GM19035 (cell line): Measurements from ENCODE around the gene LONP1.
"Not testable (repeated sequence)": the region's sequence is repeated elsewhere in the genome, so short reads cannot be mapped to it uniquely, and the experiment has no call there.

Experiments
- ATAC-seq: cut with Tn5 transposase; IDR thresholded peaks from one replicate; pipeline ENCODE4 v1.9.1; 2021; ENCODE audit not compliant: unreplicated experiment

LONP1 gene

DNA sequence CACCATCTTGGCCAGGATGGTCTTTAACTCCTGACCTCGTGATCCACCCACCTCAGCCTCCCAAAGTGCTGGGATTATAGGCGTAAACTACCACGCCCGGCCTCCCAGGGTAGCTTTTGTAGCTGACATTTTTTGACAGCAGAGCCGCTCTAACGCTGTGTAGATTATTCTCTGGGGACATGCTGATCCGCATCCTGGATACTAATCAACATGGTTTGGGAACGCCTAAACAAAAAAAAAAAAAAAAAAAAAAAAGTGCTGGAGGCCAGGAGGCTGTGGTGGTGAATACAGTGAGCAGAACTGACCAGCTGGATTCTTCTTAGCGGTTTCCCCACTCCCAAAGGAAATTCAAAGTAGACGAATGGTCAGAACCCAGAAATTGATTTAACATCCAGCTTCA is 5.1 kb downstream of the LONP1 start:
- no peak for ATAC-seq

DNA sequence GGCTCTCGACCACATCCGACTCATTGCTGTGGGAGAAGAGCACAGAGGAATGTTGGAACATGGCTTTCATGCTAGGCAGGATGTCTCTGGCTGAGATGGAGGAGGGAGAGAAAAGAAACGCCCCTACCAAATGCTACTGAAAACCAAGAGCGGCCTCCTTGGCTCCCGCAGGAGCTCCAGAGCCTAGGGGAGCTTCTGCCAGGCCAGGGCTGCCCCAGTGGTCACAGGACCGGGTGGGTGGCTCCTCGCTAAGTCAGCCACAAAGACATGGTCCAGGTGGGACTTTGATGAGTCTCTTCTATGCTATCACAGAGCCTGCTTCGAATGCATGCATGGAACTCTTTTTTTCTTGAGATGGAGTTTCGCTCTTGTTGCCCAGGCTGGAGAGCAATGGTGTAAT is 6.7 kb downstream of the LONP1 start:
- ATAC-seq = no peak

DNA sequence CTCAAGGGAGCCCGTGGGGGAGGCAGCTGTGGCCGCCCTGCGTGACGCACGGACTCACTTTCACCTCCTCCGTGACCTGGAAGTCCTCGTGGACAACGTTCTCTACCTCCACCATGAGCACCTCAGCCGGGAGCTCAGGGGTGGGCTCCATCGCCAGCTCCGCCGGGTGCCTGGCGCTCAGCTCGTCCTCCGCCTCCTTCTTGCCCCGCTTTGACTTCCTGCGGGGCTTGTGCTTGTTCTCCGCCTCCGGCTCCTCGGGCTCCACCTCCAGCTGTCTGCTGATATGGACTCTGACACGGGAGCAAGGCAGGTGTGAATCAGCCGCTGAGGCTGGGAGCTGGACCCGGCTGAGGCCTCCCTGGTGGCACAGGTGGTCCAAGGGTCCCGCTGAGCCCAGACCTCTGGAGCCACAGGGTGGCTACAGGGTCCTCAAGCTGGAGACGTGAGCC is 8.2 kb downstream of the LONP1 start:
- ATAC-seq = no peak

DNA sequence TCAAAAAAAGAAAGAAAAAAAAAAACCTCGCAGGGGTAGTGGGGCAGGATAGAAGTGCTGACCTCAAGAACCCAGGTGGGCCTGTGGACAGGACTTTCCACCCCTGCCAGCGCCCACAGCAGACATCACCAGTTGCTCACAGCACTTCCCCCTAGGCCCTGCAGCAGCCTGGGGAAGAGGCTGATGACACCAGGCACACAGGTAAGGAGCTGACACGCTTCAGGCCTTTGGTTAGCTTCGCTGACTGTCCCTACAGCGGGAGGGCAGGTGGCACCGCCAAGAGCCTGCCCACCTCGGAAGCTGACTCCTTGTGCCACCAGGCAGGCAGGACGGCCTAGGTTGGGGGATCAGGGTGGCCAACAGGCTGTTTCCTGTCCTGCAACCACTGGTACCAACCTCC is 8.9 kb downstream of the LONP1 start:
- ATAC-seq = no peak

- no peak for ATAC-seq
Measured at GRCh38 chr19:5707576-5708575, 12.1 kb downstream of the LONP1 start.

DNA sequence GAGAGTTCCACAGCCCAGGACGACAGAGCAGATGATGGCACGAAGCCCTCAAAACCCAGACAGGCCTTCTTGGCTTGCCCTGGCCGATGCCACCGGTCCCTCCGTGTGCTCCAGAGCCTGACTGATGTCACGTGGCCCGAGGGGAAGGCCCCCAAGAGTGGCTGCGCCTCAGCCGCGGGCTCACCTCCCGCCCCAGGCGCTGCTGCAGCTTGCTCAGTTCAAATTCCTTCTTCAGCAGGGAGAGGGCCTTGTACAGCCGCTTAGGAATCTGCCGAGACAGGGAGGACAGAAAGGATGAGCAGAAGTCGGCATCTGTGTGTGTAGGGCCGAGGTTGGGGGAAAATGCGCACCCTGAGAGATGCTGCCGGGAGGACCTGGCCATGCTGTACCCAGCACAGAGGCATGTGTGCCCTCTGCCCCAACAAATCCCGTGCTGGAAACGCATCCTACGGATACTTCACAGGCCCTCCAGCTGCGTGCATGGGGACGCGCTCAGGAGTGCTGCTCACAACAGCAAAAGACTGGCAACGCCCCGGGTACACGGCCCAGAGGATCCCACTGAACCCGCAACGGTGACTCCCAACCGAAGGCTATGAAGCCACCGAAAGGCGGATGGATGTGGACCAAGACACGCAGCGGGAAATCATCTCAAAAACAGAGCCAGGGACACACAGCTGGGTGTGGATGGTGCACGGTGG is 12.9 kb downstream of the LONP1 start:
- ATAC-seq = no peak

DNA sequence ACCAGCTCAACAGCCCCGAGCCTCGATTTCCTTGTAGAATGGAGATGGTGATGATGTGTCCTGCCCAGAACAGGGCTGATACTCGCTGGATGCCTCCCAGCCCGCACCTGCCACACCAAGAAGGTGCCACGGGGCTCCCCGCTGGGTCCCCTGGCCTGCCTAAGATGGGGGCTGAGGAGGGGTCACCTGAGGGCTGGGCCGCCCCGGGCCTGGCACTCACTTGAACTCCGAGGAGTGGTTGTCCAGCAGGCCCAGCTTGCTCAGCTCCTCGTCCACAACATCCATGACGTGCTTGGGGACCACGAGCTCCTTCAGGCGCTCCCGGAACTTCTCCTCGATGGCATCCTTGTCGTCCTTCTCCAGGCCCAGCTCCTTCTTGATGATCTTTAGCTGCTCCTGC is 14.4 kb downstream of the LONP1 start:
- no peak for ATAC-seq

- ATAC-seq = no peak
Measured at GRCh38 chr19:5703819-5704818, 15.8 kb downstream of the LONP1 start.

DNA sequence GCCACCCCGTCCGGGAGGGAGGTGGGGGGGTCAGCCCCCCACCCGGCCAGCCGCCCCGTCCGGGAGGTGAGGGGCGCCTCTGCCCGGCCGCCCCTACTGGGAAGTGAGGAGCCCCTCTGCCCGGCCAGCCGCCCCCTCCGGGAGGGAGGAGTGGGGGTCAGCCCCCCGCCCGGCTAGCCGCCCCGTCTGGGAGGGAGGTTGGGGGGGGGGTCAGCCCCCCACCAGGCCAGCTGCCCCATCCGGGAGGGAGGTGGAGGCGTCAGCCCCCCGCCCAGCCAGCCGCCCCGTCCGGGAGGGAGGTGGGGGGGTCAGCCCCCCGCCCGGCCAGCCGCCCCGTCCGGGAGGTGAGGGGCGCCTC is 17.9 kb downstream of the LONP1 start:
- ATAC-seq = not testable (repeated sequence)

GRCh38 chr19:5700455-5701092 is 19.4 kb downstream of the LONP1 start:
- ATAC-seq = no peak

GRCh38 chr19:5698635-5699422 is 21.1 kb downstream of the LONP1 start:
- no peak for ATAC-seq

DNA sequence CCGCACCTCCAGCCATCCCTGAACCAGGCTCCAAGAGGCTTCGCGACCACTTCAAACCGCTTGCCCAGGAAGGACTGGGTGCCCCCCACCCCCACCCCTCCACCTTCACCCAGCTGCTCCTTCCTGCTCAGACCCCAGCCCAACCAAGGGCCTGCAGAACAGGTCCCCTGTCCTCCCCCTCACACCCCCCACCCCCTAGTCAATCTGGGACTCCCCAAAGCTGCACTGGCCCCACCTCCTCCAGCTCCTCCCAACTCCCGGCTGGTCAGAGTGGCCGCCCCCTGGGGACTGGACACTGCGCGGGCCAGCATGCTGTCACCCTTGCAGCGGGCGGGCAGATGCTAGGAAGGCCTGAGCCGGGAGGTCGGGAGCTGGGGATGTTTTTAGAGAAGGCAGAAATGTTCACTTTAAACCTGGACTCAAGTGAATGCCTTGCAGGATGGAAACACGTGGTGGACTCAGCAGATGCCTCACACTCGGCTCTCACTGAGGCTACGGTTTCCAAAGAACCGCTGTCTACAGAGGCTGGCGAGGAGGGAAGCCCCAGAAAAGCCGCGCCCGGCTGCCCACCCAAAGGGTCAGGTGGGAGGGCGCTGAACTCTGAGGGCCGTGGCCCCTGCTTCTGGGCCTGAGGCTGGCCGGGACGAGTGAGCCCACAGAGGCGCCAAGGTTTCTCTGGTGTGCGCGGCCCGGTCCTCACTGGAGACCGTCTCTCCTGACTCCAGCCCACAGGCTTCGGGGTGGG is 21.9 kb downstream of the LONP1 start:
- no peak for ATAC-seq

GRCh38 chr19:5697022-5697889 is 22.7 kb downstream of the LONP1 start:
- ATAC-seq = no peak

DNA sequence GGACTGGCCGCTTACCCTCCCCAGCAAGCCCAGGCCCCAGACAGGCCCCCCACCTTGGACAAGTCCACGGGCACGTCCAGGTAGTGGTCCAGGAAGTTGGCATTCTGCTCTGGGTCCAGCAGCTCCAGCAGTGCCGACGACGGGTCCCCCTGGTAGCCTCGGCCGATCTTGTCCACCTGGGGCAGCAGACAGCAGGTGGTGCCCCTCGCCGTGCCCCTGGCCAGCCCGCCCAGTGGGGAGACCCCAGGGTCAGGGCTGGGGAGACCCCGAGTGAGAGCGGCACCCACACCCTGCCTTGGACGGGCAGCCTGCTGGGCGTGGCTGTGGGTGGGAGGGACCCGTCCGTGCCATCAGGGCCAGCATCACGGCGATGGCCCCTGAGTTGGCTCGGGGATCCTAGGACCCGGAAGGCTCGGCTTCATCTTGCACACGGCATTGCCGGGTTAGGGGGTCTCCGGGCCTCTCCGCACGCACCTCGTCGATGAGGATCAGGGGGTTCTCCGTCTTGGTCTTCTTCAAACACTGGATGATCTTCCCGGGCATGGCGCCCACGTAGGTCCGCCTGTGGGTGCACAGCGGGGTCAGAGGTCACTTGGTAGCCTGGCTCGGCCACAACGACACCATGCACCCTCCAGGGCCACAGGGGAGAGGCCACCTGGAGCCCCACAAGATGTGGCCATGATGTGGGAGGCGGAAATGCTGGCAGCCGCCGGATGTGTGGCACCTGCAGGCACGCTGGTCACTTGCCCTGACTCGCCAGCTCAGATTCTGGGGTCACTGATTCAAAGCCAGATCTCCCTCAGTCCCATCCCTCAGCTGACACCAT is 23.5 kb downstream of the LONP1 start:
- no peak for ATAC-seq

DNA sequence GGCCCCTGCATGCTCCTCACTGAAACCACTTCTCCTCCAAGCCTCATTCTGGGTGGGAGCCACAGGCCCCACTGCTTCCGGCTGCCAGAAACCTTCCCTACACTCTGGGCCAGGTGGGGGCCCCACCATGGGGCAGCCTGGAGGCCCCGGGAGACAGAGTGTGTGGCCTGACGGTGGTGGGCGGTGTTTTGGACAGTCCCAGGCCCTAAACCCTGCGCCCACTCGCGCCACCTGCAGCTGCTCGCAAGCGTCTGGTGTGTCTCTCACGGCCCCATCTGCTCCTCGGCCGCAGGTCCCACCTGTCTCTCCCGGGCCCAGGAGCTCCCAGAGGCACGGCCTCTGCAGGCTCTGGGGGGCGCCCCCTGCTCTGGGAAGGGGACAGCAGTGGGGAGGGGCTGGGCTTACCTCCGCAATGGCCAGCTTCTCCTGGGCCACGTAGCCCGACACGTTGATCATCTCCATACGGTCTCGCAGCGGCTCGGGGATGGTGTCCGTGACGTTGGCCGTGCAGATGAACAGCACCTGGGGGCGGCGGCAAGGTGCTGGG is 24.2 kb downstream of the LONP1 start:
- no peak for ATAC-seq

DNA sequence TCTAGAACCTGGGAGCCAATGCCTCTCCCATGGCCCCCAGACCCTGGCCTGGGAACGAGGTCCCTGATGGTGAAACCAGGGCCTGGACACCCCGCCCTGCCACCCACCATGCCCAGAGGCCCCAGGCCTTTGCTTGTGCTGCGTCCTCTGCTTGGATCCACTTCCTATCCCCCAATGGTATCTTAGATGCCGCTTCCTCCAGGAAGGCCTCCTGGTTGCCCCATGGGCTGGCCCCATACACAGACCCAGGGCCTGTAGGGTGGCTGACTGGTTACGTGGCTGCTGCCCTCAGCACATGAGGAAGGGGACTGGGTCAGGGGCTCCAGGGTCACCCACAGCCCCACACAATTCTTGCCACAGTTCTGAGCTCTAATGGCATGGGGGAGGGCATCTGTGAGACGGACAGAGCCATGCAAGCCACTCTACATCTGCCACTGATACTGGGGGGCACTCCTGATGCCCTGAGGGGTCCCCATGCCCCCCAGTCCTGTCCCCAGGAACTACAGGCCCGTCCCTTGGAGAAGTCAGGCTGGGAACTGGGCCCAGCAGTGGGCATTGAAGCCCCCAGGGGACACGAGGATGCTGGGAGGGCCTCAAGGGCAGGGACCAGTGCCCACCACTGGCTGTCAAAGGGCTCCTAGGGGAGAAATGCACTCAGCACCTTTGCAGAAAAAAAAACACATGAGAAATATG is 24.8 kb downstream of the LONP1 start:
- ATAC-seq = no peak
